GM19239 (cell line): ENCODE results near the gene PRF1.

Experiments
- DNase-seq: peaks from one replicate; pipeline ENCODE4 v3.0.0; 2011; ENCODE audit warnings: low spot score; ENCODE audit not compliant: insufficient read length
- FAIRE-seq: peaks from 2 replicates; lab custom pipeline; 2011; peaks lifted over from hg19 to GRCh38; lab: Jason Lieb, UNC

Gene PRF1

DNA sequence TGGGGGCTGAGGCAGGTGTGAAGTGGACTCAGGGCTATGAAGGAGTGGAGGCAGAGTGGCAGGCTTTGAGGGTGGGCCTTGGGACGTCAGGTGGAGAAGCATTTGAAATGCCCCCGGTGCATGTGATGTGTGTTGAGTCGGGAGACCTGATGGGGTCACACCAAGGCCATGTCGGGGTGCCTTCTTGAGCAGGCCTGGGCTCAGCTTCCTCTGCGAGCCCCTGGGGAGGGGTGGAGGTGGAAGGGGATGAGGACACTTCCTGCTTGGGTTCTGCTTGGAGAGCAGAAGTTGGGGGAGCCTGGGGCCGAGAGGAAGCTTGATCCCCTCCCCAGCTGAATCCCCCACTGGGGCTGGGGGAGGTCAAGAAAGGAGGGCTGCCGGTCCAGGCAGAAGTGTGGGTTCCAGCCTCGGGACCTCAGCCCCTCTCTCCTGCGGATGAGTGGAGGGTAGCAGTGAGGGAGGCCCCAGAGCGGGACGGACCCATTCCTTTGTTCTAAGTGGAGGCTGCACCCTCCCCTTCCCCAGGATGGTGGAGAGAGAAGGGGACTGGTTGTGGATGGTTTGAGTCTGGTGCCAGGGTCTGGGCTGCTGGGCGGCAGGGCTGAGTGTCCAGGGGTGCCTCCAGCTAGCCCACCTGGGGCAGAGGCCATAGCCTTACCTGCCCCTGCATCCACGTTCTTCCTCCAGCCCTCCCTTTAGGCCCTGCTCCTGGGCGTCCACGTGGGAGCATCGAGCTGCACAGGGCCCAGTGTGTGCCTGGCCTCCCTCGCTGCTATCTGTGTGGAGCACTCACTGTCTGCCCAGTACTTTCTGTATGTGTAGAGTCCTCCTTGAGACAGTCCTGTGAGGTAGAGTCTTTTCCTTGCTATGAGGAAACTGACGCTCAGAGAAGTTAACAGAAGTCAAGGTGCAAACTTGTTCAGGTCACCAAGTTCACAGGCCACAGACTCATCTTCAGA lies 36.7 kb downstream of the PRF1 start:
- no peak for DNase-seq

DNA sequence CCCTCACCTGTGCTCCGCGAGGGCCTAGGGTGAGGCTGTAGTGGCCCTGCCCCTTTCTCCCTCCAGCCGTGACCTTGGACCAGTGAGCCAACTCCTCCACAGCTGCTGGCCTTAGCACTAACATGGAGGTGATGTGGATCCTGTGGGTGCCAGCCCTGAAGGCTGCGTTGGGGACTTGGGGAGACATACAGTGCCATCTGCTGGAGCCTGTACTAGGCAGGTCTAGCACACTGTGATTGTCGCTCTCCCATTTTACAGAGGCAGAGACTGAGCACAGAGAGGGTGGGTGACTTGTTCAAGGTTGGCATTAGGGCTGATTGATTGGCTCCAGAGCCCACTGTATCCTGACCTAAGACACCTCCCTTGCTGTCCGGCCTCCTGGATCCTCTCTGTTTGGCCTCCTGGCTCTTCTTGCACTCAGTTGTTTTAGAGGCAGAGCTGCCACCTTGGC lies 37.6 kb downstream of the PRF1 start:
- no peak for DNase-seq
- no peak for FAIRE-seq

More for the DNA sequence above, 36.7 kb downstream of the PRF1 start:
- no peak for FAIRE-seq

DNA sequence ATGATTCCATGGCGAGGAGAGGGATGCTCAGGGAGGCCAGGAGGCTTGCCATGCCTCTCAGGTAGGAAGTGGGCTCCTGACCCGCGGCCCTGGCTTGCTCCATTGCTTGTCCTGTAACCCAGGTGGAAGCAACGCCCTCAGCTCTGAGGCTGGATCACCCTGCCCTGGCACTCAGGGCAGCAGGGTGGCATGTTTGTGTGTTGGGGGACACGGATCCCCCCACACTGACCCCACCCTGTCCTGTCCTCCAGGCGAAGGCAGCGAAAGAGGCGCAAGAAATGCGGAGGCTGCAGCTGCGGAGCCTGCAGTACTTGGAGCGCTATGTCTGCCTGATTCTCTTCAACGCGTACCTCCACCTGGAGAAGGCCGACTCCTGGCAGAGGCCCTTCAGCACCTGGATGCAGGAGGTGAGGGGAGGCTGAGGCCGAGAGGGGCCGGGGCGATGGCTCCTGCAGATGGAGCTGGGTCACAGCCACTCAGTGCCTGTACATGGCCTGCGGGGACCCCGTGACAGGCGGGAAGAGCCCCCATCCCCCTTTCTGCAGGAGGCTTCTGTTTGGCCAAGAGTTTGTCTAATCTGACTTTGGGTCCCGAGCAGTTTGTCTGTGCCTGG lies 38.3 kb downstream of the PRF1 start:
- FAIRE-seq = no peak
- DNase-seq = no peak

DNA sequence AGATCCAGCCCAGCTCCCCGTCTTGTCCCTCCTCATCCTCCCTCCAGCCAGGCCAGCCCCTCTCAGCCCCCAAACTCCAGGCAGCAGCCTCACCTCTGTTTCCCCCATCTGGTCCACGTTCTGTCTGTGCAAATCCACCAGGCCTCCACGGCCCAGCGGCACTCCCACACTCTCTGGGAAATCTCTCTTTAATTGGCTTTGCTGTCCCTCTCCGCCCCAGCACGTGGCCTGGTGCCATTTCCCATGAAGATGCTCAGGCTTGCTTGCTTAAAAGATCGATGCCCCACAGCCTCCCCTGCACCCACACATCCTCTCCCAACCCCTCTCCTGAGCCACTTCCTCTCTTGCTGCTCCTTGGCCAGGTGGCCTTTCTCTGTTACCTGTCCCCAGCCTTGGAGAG lies 39.3 kb downstream of the PRF1 start:
- FAIRE-seq = no peak
- DNase-seq = no peak

DNA sequence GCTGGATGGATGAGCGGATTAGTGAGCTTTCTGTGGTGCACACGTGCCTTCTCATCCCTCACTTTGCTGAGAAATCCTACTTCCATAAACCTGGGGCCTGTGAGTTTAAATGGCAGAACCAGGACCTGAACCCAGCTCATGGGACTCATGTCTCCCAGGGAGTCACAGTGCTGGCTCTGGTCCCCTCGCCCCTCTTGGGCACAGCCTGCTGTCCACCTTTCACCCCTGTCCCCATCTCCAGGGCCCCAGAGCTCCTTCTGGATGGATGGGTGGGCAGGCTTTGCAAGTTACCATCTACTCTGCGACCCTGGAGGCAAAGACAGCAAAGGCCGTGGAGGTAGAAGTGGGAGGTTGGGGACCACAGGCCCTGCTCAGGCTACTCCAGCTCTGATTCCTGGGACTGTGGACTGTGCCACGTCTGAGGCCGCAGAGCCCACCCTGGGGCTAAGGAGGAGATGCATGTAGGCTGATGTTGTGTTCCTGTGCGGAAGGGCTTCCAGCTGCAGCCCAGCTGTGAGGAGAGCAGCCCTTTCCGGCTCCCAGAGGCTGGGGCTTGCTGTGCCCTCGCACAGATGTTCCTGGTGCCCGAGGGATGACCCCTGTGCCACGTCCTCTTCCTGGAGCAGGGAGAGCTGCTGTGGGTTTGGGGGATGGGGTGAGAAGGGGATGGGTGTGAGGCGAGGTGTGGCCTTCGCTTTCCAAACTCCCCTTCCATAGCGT lies 40.3 kb downstream of the PRF1 start:
- no peak for DNase-seq
- no peak for FAIRE-seq

DNA sequence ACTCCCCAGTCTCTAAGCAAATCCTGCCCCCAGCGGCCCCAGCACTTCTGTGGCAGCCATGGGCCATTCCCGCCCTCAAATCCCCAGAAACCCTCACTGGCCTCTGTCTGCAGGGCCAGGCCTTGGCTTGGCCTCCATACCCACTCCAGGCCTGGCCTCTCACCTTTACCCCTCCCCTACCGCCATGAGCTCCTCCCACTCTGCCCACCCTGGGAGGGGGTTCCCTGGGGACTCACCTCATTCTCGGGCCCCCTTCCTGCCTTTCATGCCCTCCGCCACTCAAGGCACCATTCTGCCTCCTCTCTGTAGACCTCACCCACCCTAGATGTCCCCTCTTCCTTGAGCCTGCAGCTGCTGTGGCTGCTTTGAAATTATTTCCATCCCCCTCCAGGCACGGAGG lies 41.0 kb downstream of the PRF1 start:
- FAIRE-seq (no peak), DNase-seq (no peak)

DNA sequence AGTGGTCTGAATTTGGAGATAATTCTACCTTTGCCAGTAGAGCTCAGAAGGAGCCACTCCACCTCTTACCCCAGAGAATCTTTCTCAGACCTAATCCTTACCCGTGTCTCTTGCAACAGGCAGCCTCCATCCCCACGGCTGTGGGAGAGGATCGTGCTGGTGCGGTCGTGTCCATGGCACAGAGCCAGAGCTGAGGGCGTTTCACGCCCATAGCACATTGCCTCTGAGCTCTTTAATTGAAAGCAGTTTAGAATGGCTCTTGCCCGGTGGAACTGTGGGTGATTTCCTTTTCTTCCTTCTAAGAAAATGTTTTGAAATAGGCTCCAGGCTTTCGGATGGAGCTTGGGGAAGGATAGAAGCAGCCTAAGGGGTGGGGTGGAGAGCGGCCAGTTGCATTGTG lies 41.5 kb downstream of the PRF1 start:
- FAIRE-seq = no peak
- no peak for DNase-seq

DNA sequence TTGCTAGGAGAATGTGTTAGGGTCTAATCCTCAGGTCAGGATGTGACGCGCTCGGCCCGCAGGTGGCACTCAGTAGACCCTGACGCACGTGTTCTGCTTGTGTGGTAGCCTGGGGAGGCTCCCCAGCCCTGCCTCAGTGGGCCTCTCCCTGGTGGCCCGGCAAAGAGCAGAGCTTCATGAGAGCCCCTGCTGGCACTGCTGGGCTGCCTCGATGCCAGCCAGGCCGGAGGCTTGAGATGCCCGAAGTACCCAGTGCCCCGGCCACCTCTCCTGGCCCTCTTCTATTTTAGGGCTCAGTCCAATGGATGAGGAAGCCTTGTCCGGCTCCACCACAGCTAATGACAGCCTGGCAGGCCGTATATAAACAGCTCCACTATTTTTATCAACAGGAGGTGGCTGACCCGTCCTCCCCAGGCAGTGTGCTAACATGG lies 42.0 kb downstream of the PRF1 start:
- DNase-seq (no peak), FAIRE-seq (no peak)

DNA sequence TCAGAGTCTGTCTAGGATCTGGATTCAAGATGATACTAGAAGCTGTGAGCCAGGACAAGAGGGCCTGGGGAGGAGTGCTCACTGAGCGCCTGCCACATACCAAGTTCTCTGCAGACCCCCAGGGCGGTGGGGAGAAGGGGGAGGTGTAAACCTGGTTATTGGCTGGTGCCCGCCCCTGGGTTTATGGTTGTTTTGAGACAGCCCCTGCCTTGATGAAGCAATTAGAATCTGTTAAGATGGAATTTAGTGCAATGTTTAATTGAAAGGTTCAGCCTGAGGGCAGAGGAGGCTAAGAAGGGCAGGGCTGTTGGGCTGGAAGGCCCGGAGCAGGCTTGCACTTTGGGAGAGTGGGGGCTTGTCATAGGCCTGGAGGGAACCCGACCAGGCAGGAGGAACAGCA lies 42.7 kb downstream of the PRF1 start:
- DNase-seq = no peak
- FAIRE-seq = no peak

DNA sequence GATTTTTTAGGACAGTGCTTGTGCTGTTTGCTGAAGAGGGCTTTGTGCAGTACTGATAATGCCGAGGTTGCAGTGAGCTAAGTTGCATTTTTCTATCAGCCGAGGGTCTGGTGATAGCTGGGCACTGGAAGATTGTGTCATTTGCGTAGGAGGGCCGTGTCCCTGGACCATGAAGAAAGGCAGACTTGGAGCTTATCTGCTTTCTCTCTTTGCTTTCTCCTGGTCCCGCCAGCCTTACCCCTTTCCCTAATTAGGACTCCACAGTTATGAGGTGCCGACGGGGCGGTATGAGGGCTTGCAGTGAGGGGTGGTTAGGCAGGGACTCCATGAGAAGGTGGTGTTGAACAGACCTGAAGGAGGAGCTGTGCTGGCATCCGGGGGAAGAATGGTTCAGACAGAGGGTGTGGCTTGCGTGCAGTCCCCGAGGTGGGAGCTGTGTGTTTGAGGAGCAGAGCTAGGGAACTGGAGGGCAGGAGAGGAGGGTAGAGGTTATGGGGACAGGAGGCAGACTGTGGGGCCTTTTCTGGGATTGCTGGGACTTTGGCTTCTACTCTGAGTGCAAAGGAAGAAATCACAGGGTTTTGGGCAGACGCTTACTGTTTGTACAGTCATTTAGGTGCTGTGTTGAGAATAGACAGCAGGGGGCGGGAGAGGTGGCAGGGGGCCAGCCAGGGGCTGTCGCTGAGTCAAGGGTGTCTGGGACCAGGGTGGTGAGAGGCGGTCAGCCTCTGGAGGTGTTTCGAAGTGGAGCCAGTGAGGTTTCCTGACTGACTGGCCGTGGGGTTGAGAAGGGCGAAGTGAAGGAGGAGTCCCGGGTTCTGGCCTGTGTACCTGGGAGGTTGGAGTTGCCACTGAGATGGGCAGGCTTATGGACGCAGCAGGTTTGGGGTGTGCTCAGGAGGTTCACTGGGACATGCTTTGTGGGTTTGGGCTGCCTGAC lies 43.4 kb downstream of the PRF1 start:
- peak; percentile 89 for DNase-seq
- peak; percentile 91 for FAIRE-seq

DNA sequence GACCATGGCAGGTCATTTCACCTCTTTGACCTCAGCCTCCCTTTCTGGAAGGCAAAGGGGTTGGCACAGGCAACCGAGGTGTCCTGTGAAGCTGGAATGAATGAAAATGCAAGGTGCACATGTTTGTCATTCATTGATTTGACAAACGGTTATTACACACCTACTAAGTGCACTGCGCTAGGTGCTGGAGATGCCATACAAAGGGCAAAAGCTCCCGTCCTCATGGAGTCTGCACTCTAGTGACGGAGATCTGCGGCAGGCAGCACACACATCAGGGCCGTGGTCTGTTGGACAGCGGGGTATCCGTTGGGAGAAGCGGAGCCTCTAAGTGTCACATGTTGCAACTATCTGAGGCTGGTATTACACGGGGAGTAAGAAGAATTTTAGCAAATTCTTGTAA lies 44.2 kb downstream of the PRF1 start:
- FAIRE-seq (no peak), DNase-seq (no peak)

DNA sequence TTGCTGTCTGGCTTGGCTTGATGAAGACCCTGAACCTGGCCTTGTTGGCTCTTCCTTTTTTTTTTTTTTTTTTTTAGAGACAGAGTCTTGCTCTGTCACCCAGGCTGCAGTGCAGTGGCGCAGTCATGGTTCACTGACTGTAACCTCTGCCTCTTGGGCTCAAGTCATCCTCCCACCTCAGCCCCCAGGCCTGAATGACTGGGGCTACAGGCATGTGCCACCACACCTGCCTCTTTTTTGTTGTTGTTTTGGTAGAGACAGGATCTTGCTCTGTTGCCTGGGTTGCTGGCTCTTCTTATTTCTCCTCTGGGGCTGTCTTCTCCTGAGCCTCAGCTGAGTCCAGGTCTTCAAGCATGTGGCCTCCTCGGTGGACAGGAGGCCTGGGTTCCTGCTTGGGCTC lies 44.7 kb downstream of the PRF1 start:
- DNase-seq (no peak), FAIRE-seq (no peak)

DNA sequence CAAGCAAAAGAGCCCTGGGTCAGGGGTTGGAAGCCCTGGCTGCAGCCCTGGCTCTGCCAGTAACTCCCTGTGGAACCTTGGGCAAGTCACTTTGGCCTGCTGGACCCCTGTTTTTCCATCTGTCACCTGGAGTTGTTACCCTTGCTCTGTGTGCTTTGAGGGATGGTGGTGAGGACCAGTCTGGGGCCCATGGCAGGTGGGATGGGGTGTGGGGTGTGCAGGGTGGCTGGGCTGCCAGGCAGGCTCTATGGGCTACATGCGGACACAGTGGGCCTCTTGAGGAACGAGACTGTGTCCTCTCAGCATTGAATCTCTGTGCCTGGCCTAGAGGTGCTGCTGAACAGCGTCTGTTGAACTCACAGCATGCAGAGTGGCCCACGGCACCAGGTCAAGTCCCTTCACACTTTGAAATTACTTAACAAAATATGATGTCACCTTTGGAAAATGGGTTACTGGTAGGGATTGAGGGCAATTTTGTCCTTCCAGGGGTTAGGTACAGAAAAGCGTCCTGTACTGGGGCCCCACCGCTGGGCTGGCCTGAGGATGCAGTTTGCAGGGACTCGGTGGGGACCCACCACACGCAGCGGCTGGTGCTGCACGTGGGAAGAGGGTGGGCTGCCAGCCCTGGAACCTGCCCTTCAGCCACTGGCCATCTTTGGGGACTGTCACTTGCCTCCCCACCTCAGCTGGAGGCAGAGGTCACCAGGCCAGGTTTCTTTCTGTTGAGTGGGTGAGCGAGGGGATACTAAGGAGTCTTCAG lies 45.3 kb downstream of the PRF1 start:
- DNase-seq (no peak), FAIRE-seq (no peak)

DNA sequence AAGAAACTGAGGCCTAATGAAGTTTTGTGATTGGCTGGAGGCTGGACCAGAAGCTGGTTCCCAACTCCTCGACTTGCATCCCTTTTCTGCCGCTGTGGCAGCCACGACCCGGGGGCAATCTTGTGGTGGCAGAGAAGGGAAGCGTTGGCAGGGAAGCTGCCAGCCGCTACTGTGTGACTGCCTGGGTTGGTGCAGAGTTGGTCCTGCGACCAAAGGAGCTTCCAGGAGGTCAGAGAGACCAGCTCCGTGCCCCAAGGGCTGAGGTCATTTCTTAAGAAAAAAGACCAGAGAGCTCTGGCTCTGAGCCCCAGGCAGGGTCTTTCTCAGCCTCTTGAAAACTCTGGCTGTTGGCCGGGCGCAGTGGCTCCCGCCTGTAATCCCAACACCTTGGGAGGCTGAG lies 47.2 kb downstream of the PRF1 start:
- no peak for DNase-seq
- no peak for FAIRE-seq

DNA sequence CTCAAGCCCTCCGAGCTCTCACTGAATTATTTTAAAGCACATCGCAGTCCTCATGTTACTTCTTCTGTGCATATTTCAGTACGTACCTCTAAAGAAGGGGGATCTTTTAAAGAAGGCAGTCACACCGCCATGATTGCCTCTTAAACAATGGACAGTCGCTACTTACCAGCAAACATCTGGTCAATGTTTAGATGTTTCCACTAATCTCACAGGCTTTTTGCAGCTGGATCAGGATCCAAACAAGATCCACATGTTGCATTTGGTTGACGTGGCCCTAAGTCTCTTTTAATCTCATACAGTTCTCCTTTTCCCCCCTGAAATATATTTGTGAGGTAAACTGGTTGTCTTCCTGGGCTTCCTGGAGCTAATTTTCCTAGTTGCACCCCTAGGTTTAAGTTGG lies 50.0 kb downstream of the PRF1 start:
- no peak for FAIRE-seq
- no peak for DNase-seq

DNA sequence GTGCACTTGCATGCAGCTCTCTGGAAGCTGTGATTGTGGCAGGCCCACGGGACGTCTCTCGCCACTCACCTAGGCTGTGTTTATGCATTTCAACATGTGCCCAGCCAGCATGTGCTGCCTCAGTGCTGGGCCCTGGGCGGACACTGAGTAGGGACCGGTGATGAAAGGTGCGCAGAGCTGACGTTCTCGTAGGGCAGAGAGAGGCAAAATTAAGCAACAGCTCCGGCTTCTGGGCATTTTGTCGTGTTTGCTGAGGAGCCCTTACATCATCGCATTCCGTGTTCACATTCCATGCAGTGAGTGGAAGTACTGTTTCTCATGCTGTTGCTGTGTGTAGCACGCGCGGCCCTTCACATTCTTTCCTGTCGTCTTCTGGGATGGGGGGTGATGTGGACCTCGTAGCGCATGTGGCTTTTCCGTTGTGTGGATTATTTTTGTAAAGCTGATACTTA lies 50.5 kb downstream of the PRF1 start:
- no peak for DNase-seq
- FAIRE-seq = no peak

DNA sequence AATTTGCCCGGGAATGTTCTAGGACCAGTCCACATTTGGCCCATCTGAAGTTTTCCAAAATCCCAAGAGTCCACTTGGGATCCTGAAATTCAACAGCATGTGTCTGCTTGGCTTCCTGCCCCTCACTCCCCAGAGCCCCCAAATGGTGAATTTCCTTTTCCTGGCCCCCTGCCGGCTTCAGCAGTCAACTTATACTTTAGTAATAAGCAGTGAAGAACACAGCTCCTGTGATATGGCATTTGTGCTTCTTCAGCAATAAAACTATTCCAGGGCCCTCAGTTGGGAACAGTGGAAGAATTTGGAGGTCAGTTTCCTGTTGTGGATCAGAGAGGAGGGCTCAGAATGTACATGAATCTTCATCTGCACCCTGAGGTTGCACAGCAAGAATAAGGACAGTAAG lies 51.1 kb downstream of the PRF1 start:
- no peak for DNase-seq
- FAIRE-seq = no peak

DNA sequence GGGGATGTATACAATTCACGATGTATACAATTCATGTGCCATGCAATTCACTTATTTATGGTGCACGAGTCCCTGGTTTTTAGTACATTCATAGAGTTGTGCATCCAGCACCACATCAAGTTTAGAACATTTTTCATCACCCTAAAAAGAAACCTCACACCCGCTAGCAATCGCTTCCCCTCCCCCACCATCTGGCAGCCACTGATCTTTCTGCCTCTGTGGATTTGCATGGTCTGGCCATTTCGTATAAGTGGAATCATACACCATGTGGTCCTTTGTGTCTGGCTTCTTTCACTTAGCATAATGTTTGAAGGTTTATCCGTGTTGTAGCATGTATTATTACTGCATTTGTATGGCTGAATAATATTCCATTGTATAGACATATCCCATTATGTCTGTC lies 52.1 kb downstream of the PRF1 start:
- DNase-seq (no peak), FAIRE-seq (no peak)

DNA sequence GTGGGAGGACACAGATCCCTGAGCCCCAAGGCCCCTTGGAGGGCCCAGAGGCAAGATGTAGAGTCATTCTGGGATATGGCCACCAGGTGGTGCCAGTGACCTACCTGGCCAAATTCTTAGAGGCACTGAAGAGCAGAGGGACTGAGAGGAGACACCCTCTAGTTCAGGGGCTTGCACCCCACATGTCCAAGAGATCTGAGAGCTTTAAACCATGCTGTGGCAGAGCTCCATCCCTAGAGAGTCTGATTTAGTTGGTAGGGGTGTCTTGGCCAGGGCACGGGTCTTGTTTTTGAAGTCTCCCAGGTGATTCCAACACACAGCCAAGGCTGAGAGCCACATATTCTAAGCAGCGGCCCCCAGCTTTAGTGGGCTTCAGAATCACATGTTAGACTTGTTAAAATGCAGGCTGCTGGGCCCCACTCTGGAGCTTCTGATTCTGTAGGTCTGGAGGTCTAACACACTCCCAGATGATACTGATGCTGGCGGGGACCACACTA lies 52.5 kb downstream of the PRF1 start:
- DNase-seq = peak; percentile 86
- FAIRE-seq = peak; percentile 70
